SK-N-SH (cell line): ENCODE data around the gene LRRC10. TPM values are rescaled to one million over a fixed set of nuclear protein-coding genes. Genes with fewer than 3 reads are reported as not detected.

Source experiments
- CTCF ChIA-PET: fragments of 300-600, 350-600 bp; formaldehyde crosslinking; extraction: SDS; loops from one replicate; lab custom pipeline; 2021; lab: Yijun Ruan, JAX
- POLR2A ChIA-PET: fragments of 350-600 bp; sonication (Branson Sonifier 250); formaldehyde crosslinking; extraction: SDS; loops from one replicate; lab custom pipeline; 2020; ENCODE audit warnings: antibody characterized with exemption, inconsistent platforms; lab: Yijun Ruan, JAX
- DNase-seq: peaks from one replicate; pipeline ENCODE4 v3.0.0; 2012
- H2AFZ ChIP-seq: fragments of 200-600 bp; sonication (generic); 2 replicates; pipeline ENCODE4 v1.8.1; 2016; ENCODE audit warnings: antibody characterized with exemption, mild to moderate bottlenecking, low read depth
- H3F3A ChIP-seq: fragments of 200-600 bp; sonication (generic); replicated peaks from 2 replicates; pipeline ENCODE3; 2016; ENCODE audit warnings: antibody characterized with exemption, mild to moderate bottlenecking; ENCODE audit not compliant: insufficient read depth
- H3K27ac ChIP-seq, 2 experiments: fragments of 200-500 bp in 1 of 2; fragments of 200-600 bp in 1 of 2; sonication (Bioruptor generic) in 1 of 2; sonication (generic), shearing (Covaris generic) in 1 of 2; 2 replicates each; pipeline versions ENCODE4 v1.5.1 to v1.6.1; 2014 to 2016; ENCODE audit warnings: low read depth in 2 of 2, inconsistent platforms in 1 of 2, low read length in 1 of 2, mild to moderate bottlenecking in 1 of 2, mixed read lengths in 1 of 2
- H3K27me3 ChIP-seq: fragments of 200-600 bp; sonication (generic), shearing (Covaris generic); 2 replicates; pipeline ENCODE4 v1.6.1; 2016; ENCODE audit warnings: mixed run types; ENCODE audit not compliant: insufficient read depth
- H3K36me3 ChIP-seq, 2 experiments: fragments of 200-500 bp in 1 of 2; fragments of 200-600 bp in 1 of 2; sonication (Bioruptor generic) in 1 of 2; sonication (generic) in 1 of 2; replicated peaks in 1 of 2; 2 replicates each; pipeline versions ENCODE3 to v1.5.1; 2014 to 2016; ENCODE audit warnings: low read length in 1 of 2, mild to moderate bottlenecking in 1 of 2; ENCODE audit not compliant: insufficient read depth in 2 of 2, control insufficient read depth in 1 of 2
- H3K4me1 ChIP-seq, 2 experiments: fragments of 200-500 bp in 1 of 2; fragments of 200-600 bp in 1 of 2; sonication (Bioruptor generic) in 1 of 2; sonication (generic), shearing (Covaris generic) in 1 of 2; 2 replicates each; pipeline versions ENCODE4 v1.5.1 to v1.6.1; 2014 to 2016; ENCODE audit warnings: low read depth in 1 of 2, low read length in 1 of 2, mixed run types in 1 of 2; ENCODE audit not compliant: insufficient read depth in 2 of 2, control insufficient read depth in 1 of 2
- H3K4me2 ChIP-seq: fragments of 200-600 bp; sonication (generic), shearing (Covaris generic); 2 replicates; pipeline ENCODE4 v1.6.1; 2017; ENCODE audit warnings: mixed run types
- H3K4me3 ChIP-seq, 2 experiments: fragments of 200-500 bp in 1 of 2; fragments of 200-600 bp in 1 of 2; sonication (Bioruptor generic) in 1 of 2; sonication (generic), shearing (Covaris generic) in 1 of 2; 2 replicates each; pipeline versions ENCODE4 v1.5.1 to v1.8.1; 2014 to 2016; ENCODE audit warnings: low read depth in 2 of 2, inconsistent platforms in 1 of 2, low read length in 1 of 2, mild to moderate bottlenecking in 1 of 2, mixed read lengths in 1 of 2, moderate library complexity in 1 of 2
- H3K79me2 ChIP-seq: fragments of 200-600 bp; sonication (generic); 2 replicates; pipeline ENCODE4 v1.8.1; 2017; ENCODE audit warnings: mild to moderate bottlenecking; ENCODE audit not compliant: insufficient read depth
- H3K9ac ChIP-seq: fragments of 200-600 bp; sonication (generic); 2 replicates; pipeline ENCODE4 v1.6.1; 2017; ENCODE audit warnings: mixed run types
- H3K9me2 ChIP-seq: fragments of 200-600 bp; sonication (generic); 2 replicates; pipeline ENCODE4 v1.6.1; 2017; ENCODE audit warnings: mixed run types
- H3K9me3 ChIP-seq: fragments of 200-600 bp; sonication (generic); 2 replicates; pipeline ENCODE4 v1.6.1; 2017; ENCODE audit warnings: mixed run types, mild to moderate bottlenecking, moderate library complexity
- H4K20me1 ChIP-seq: fragments of 200-600 bp; sonication (generic); 2 replicates; pipeline ENCODE4 v1.6.1; 2017; ENCODE audit warnings: mild to moderate bottlenecking, mixed run types; ENCODE audit not compliant: insufficient read depth
- CHD2 ChIP-seq: fragments of 150-350 bp; IDR thresholded peaks from 2 replicates; pipeline ENCODE4 v1.6.1; 2018; ENCODE audit warnings: low read length; ENCODE audit not compliant: partially characterized antibody
- EP300 ChIP-seq, 2 experiments: IDR thresholded peaks; 2 replicates each; pipeline versions ENCODE4 v1.4.0 to v1.6.1; 2012; ENCODE audit warnings: borderline replicate concordance in 1 of 2, low read depth in 1 of 2, low read length in 1 of 2
- EZH2phosphoT487 ChIP-seq: fragments of 200-600 bp; sonication (generic); IDR thresholded peaks from 2 replicates; pipeline ENCODE4 v1.6.1; 2017; ENCODE audit warnings: low read depth, mixed run types, mild to moderate bottlenecking, antibody characterized with exemption, moderate library complexity, borderline replicate concordance
- FOSL2 ChIP-seq: IDR thresholded peaks from 2 replicates; pipeline ENCODE4 v1.4.0; 2012; ENCODE audit warnings: low read depth, mild to moderate bottlenecking, moderate library complexity, borderline replicate concordance
- FOXJ3 ChIP-seq: sonication (generic); formaldehyde crosslinking; IDR thresholded peaks from 2 replicates; pipeline ENCODE4 v1.5.1; 2020; ENCODE audit warnings: mild to moderate bottlenecking, missing genetic modification reagents
- FOXM1 ChIP-seq: IDR thresholded peaks from 2 replicates; pipeline ENCODE4 v1.4.0; 2012; ENCODE audit warnings: low read depth, mild to moderate bottlenecking
- GABPA ChIP-seq: IDR thresholded peaks from 2 replicates; pipeline ENCODE4 v1.4.0; 2012; ENCODE audit warnings: low read depth, mild to moderate bottlenecking
- IRF3 ChIP-seq: fragments of 150-350 bp; IDR thresholded peaks from 2 replicates; pipeline ENCODE4 v1.6.1; 2016; ENCODE audit warnings: mild to moderate bottlenecking, low read depth, low read length
- JUND ChIP-seq: IDR thresholded peaks from 2 replicates; pipeline ENCODE4 v1.4.0; 2012
- MAX ChIP-seq: IDR thresholded peaks from 2 replicates; pipeline ENCODE4 v1.4.0; 2012; ENCODE audit warnings: low read depth
- MEF2A ChIP-seq: IDR thresholded peaks from 2 replicates; pipeline ENCODE4 v1.4.0; 2012; ENCODE audit warnings: low read depth, borderline replicate concordance
- MXI1 ChIP-seq: IDR thresholded peaks from 2 replicates; pipeline ENCODE4 v1.6.1; 2012; ENCODE audit warnings: mild to moderate bottlenecking, low read depth, low read length, improper control_type of control experiment
- NFIC ChIP-seq: IDR thresholded peaks from 2 replicates; pipeline ENCODE4 v1.4.0; 2012; ENCODE audit warnings: borderline replicate concordance
- NRF1 ChIP-seq: IDR thresholded peaks from 2 replicates; pipeline ENCODE4 v1.6.1; 2012; ENCODE audit warnings: low read depth, mild to moderate bottlenecking, low read length
- POLR2AphosphoS5 ChIP-seq: IDR thresholded peaks from 2 replicates; pipeline ENCODE4 v1.6.1; 2012; ENCODE audit warnings: low read depth, low read length
- RAD21 ChIP-seq: IDR thresholded peaks from 2 replicates; pipeline ENCODE4 v1.6.1; 2012; ENCODE audit warnings: mild to moderate bottlenecking, low read length
- RXRA ChIP-seq: IDR thresholded peaks from 2 replicates; pipeline ENCODE4 v1.4.0; 2012; ENCODE audit warnings: low read depth, mild to moderate bottlenecking, borderline replicate concordance
- TAF1 ChIP-seq: IDR thresholded peaks from 2 replicates; pipeline ENCODE4 v1.6.1; 2012; ENCODE audit warnings: low read depth, mild to moderate bottlenecking, low read length, moderate library complexity, borderline replicate concordance
- TCF12 ChIP-seq: IDR thresholded peaks from 2 replicates; pipeline ENCODE4 v1.4.0; 2012
- TEAD4 ChIP-seq: IDR thresholded peaks from 2 replicates; pipeline ENCODE4 v1.4.0; 2012; ENCODE audit warnings: mild to moderate bottlenecking, borderline replicate concordance; ENCODE audit not compliant: insufficient read depth
- USF1 ChIP-seq: IDR thresholded peaks from 2 replicates; pipeline ENCODE4 v1.4.0; 2012; ENCODE audit warnings: low read depth, borderline replicate concordance
- ZBTB33 ChIP-seq: IDR thresholded peaks from 2 replicates; pipeline ENCODE4 v1.4.0; 2012; ENCODE audit warnings: low read depth, borderline replicate concordance
- WGBS: methylation state at CpG from one replicate; pipeline ENCODE4 v1.1.6; 2017; ENCODE audit warnings: low lambda C conversion rate; 5-methylcytosine and 5-hydroxymethylcytosine counted together
- polyA plus RNA-seq, 3 experiments: library from polyadenylated mRNA; depleted of rRNA; stranded (reverse); fragments of >200 nt; gene quantifications; 2 replicates each; pipeline ENCODE4 v1.2.3, GENCODE V29; 2012

The LRRC10 gene
- polyA plus RNA-seq, 1 of the 3 experiments (the other 2 are of a cell fraction): not detected

GRCh38 chr12:69579029-69579428 lies 31.7 kb downstream of the LRRC10 start (continued):
- TF ChIP-seq TAF1 (no peak), EP300 (IDR thresholded peaks at IDR 0.05; ENCODE audit: borderline replicate concordance in 1 of 2, low read depth in 1 of 2, low read length in 1 of 2) (no peak), MEF2A (no peak), RXRA (no peak)

GRCh38 chr12:69578283-69578682 lies 32.4 kb downstream of the LRRC10 start:
- 95% methylated on average over 2 of the region's 2 CpGs for WGBS
- peaks cover 34 to 45% of the 10 kb centered on the region in 2 experiments for H3K36me3 ChIP-seq
- TF ChIP-seq FOXM1 (no peak), TCF12 (no peak), EZH2phosphoT487 (no peak), IRF3 (no peak), POLR2AphosphoS5 (no peak), JUND (no peak), NFIC (no peak), RXRA (no peak), CHD2 (no peak)
- no peaks in the 10 kb centered on the region for H3K27me3 ChIP-seq
- no peaks in the 10 kb centered on the region for H3K9me2 ChIP-seq
- H3K4me1 ChIP-seq: peaks cover 0 to 2% of the 10 kb centered on the region in 2 experiments; a peak in 2 of 4 replicates
- H3F3A ChIP-seq: peaks cover 12% of the 10 kb centered on the region
- no peak overlapping the region for H3K4me3 ChIP-seq
- no peak overlapping the region for H3K9ac ChIP-seq
- no peak overlapping the region for H3K27ac ChIP-seq
- ChIA-PET CTCF (interaction anchor here (1.5 to 3.1 kb wide), 2 partner anchors 8 to 61 kb away, joined by 3 to 27 read pairs; no protein-coding TSS in a partner anchor), POLR2A (no interaction called here)
- no peaks in the 10 kb centered on the region for H4K20me1 ChIP-seq
- no peak for DNase-seq
- no peak overlapping the region for H3K4me2 ChIP-seq
- no peaks in the 10 kb centered on the region; the same call in 1 of the 2 replicates for H3K79me2 ChIP-seq
- H2AFZ ChIP-seq: no peak overlapping the region
- H3K9me3 ChIP-seq: no peaks in the 10 kb centered on the region

- DNase-seq: no peak
- Histone ChIP-seq H3K4me3 (no peak overlapping the region), H3K4me1 (no peaks in the 10 kb centered on the region; a peak in 2 of 4 replicates), H2AFZ (no peak overlapping the region), H3K27ac (no peak overlapping the region), H3K9ac (no peak overlapping the region), H4K20me1 (no peaks in the 10 kb centered on the region), H3K4me2 (no peak overlapping the region), H3F3A (peaks cover 7% of the 10 kb centered on the region), H3K27me3 (no peaks in the 10 kb centered on the region), H3K9me3 (no peaks in the 10 kb centered on the region), H3K36me3 (peaks cover 55 to 71% of the 10 kb centered on the region in 2 experiments), H3K79me2 (peaks cover 10% of the 10 kb centered on the region), H3K9me2 (no peaks in the 10 kb centered on the region)
- POLR2A ChIA-PET: no interaction called here
- WGBS: 74% methylated on average over 3 of the region's 3 CpGs
- CTCF ChIA-PET: interaction anchor here (1.0 to 1.7 kb wide), 2 partner anchors 10 to 11 kb away, joined by 3 to 5 read pairs; no protein-coding TSS in a partner anchor
- TF ChIP-seq MAX: no peak
- TF ChIP-seq TEAD4: no peak
- TF ChIP-seq USF1: no peak
- TF ChIP-seq JUND: no peak
- TF ChIP-seq FOSL2: no peak
- no peak for TF ChIP-seq FOXJ3 (CRISPR knock-in tag)
- no peak for TF ChIP-seq MXI1
- TF ChIP-seq ZBTB33: no peak
- TF ChIP-seq RAD21: no peak
- TF ChIP-seq NRF1: no peak
- no peak for TF ChIP-seq TAF1
- no peak for TF ChIP-seq GABPA
These were observed 35.4 kb downstream of the LRRC10 start for GRCh38 chr12:69575346-69575745.
